MM.1S (cell line): ENCODE data around the gene KCNJ18.
"Not testable (repeated sequence)": the region's sequence is repeated elsewhere in the genome, so short reads cannot be mapped to it uniquely, and the experiment has no call there.

Experiments
- DNase-seq: peaks from one replicate; pipeline ENCODE4 v3.0.0-alpha.2; 2015
- H2AFZ ChIP-seq: fragments of 300-600 bp; sonication (generic); 2 replicates; pipeline ENCODE4 v1.6.0; 2016; ENCODE audit warnings: antibody characterized with exemption, low read length
- H3F3A ChIP-seq: fragments of 300-600 bp; sonication (generic); 2 replicates; pipeline ENCODE4 v1.6.1; 2016; ENCODE audit warnings: mild to moderate bottlenecking, antibody characterized with exemption, low read length, moderate library complexity, mixed read lengths; ENCODE audit not compliant: insufficient read depth
- H3K27ac ChIP-seq: fragments of 300-600 bp; sonication (generic); 2 replicates; pipeline ENCODE4 v1.5.1; 2016; ENCODE audit warnings: mild to moderate bottlenecking, low read length
- H3K27me3 ChIP-seq: fragments of 300-600 bp; sonication (generic); replicated peaks from 2 replicates; pipeline ENCODE4 v1.6.0; 2016; ENCODE audit warnings: low read length; ENCODE audit not compliant: insufficient read depth
- H3K36me3 ChIP-seq: fragments of 300-600 bp; sonication (generic); replicated peaks from 2 replicates; pipeline ENCODE4 v1.6.1; 2016; ENCODE audit warnings: mild to moderate bottlenecking, low read length, mixed read lengths; ENCODE audit not compliant: insufficient read depth
- H3K4me1 ChIP-seq: fragments of 300-600 bp; sonication (generic); 2 replicates; pipeline ENCODE4 v1.6.1; 2016; ENCODE audit warnings: low read length, mixed read lengths
- H3K4me2 ChIP-seq: fragments of 300-600 bp; sonication (generic); 2 replicates; pipeline ENCODE4 v1.6.0; 2016; ENCODE audit warnings: low read depth, low read length
- H3K4me3 ChIP-seq: fragments of 300-600 bp; sonication (generic); 2 replicates; pipeline ENCODE4 v1.5.1; 2016; ENCODE audit warnings: low read length, mixed read lengths
- H3K79me2 ChIP-seq: fragments of 300-600 bp; sonication (generic); 2 replicates; pipeline ENCODE4 v1.6.1; 2016; ENCODE audit warnings: mixed run types, low read length, mixed read lengths
- H3K9ac ChIP-seq: fragments of 300-600 bp; sonication (generic); 2 replicates; pipeline ENCODE4 v1.6.1; 2016; ENCODE audit warnings: low read length, mixed read lengths
- H3K9me2 ChIP-seq: fragments of 300-600 bp; sonication (generic); replicated peaks from 2 replicates; pipeline ENCODE4 v1.6.1; 2016; ENCODE audit warnings: mild to moderate bottlenecking, low read length, mixed read lengths; ENCODE audit not compliant: insufficient read depth
- H3K9me3 ChIP-seq: fragments of 300-600 bp; sonication (generic); replicated peaks from 2 replicates; pipeline ENCODE4 v1.6.1; 2016; ENCODE audit warnings: mild to moderate bottlenecking, low read length, mixed read lengths; ENCODE audit not compliant: insufficient read depth
- H4K20me1 ChIP-seq: fragments of 300-600 bp; sonication (generic); 2 replicates; pipeline ENCODE4 v1.6.1; 2016; ENCODE audit warnings: mild to moderate bottlenecking, low read length, moderate library complexity, mixed read lengths; ENCODE audit not compliant: insufficient read depth
- EZH2 ChIP-seq: fragments of 300-600 bp; sonication (generic); optimal IDR thresholded peaks from 2 replicates; pipeline ENCODE3; 2017; ENCODE audit warnings: low read depth, mild to moderate bottlenecking, antibody characterized with exemption, low read length, mixed read lengths
- EZH2phosphoT487 ChIP-seq: fragments of 300-600 bp; sonication (generic); IDR thresholded peaks from 2 replicates; pipeline ENCODE4 v1.6.1; 2018; ENCODE audit warnings: antibody characterized with exemption, low read length

The KCNJ18 gene

DNA sequence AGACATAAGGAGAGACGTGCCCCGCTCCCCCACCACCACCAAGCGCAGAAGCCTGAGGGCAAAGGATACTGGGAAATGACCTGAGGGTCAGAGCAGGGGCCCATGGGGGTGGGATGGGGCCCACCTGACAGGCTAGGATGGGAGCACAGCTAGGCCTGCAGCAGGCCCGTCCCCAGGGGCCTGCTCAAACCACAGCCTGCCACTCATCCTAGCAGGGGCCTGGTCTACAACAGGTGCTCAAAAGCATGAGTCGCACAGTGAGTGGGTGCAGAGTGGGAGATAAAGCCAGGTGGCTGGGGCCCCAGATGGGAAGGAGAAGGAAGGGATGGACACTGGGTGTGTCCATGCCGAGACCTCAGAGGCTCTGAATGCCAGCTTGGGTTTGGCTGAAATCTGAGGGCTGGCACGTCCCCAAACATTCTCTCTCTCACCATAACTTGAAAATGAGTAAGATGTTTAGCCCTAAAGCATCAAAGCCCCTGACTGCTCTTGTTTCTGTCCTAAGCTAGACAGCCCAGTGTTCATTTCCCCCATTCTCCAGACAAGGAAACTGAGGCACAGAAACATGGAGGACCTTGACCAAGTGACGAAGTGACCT is 46.7 kb downstream of the KCNJ18 start:
- not testable (repeated sequence) for H3K36me3 ChIP-seq, H4K20me1 ChIP-seq, H3K4me2 ChIP-seq, H3K79me2 ChIP-seq, H3K9me3 ChIP-seq, H3K27ac ChIP-seq, H3K27me3 ChIP-seq, H3K9me2 ChIP-seq, H3K9ac ChIP-seq, H3F3A ChIP-seq, H2AFZ ChIP-seq, DNase-seq, H3K4me3 ChIP-seq, H3K4me1 ChIP-seq

DNA sequence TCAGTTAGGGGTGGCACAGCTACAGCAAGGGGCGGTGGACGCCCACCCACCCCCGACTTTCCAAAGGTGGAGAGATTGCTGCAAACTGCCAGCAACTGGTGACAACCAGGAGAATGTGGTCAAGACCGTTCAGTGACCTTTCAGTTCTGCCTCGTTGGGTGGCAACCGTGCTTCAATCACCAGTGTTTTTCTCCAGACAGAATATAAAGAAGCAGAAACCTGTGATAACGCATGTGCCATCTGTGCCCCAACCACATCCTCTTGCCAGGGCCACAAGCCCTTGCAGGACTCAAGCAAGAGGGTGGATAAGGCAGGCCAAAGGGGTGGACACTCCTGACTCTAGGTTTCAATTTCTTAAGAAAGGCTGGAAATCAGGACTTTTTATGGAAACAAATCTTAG is 47.2 kb downstream of the KCNJ18 start:
- DNase-seq, H3K79me2 ChIP-seq, H3K36me3 ChIP-seq, H4K20me1 ChIP-seq, H3K9me3 ChIP-seq, H3K4me1 ChIP-seq, H3K9me2 ChIP-seq, H3K27ac ChIP-seq, H3K27me3 ChIP-seq, H3K9ac ChIP-seq, H3F3A ChIP-seq, H2AFZ ChIP-seq, H3K4me2 ChIP-seq, H3K4me3 ChIP-seq: not testable (repeated sequence)

DNA sequence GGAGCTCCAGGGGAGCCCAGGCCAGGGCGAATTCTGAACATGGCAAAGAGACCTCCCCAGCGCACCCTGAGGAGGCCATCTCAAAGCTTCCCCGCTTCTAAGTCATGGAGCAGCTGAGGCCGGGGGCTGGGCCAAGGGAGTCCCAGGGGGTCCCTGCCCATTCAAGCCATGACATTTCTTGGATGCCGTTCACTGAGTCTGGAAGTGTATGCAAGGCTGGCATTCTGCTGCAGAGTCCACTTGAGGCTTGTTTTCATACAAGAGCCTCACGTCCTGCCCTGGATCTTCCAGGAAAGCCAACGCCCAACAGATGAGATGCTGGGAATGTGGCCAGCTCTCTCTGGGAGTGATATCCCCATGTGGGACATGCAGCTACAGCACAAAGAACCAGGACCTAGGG is 48.5 kb downstream of the KCNJ18 start:
- H3K4me3 ChIP-seq, H3K27me3 ChIP-seq, H3K36me3 ChIP-seq, H3K4me1 ChIP-seq, H3K79me2 ChIP-seq, H3F3A ChIP-seq, H3K9me3 ChIP-seq, DNase-seq, H3K9me2 ChIP-seq, H4K20me1 ChIP-seq, H3K27ac ChIP-seq, H3K4me2 ChIP-seq, H2AFZ ChIP-seq, H3K9ac ChIP-seq: not testable (repeated sequence)

DNA sequence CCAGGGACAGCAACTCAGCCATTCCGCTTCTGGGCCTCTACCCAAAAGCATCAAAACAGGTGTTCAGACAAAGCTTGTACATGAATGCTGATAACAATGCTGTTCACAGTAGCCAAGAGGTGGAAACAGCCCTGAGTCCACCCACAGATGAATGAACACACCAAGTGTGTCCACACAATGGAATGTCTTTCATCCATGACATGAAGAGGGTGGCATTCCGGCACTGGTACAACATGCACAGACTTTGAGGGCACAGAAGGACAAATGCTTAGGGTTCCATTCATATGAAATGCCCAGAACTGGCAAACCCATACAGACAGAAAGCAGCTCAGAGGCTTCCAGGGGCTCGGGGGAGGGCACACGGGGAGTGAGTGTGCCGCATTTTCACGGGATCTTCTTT is 49.2 kb downstream of the KCNJ18 start:
- H3F3A ChIP-seq, H4K20me1 ChIP-seq, H3K4me3 ChIP-seq, H3K4me1 ChIP-seq, H3K9ac ChIP-seq, H3K36me3 ChIP-seq, H3K4me2 ChIP-seq, H3K9me3 ChIP-seq, H3K9me2 ChIP-seq, H2AFZ ChIP-seq, H3K79me2 ChIP-seq, DNase-seq, H3K27ac ChIP-seq, H3K27me3 ChIP-seq: not testable (repeated sequence)

DNA sequence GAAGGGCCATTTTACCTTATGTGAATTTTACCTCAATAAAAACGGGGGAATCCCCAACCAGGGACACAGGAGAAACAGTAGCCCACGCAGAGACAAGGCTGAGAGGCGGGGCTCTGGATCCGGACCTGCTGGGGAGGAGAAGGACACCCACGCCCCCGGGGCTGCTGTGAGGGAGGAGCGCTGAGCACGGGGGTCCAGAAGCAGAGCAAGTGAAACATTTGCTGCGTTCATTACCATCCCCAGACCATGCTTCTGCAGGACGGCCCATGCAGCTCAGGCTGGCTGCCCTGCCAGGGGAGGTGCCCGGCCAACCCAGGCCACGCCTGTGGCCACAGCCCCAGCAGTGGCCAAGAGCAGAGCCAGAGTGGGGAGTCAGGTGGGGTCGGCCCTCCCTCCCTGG is 50.0 kb downstream of the KCNJ18 start:
- no peaks in the 10 kb centered on the region for H3K4me1 ChIP-seq
- H3F3A ChIP-seq: no peaks in the 10 kb centered on the region
- H3K4me3 ChIP-seq: no peak overlapping the region
- no peaks in the 10 kb centered on the region for H3K9me3 ChIP-seq
- no peak for TF ChIP-seq EZH2
- no peak for TF ChIP-seq EZH2phosphoT487
- no peak overlapping the region for H3K9ac ChIP-seq
- H3K27me3 ChIP-seq: no peaks in the 10 kb centered on the region
- H3K79me2 ChIP-seq: no peaks in the 10 kb centered on the region
- no peak overlapping the region for H2AFZ ChIP-seq
- no peaks in the 10 kb centered on the region for H3K36me3 ChIP-seq
- no peak for DNase-seq
- no peak overlapping the region for H3K4me2 ChIP-seq
- H4K20me1 ChIP-seq: no peaks in the 10 kb centered on the region
- H3K27ac ChIP-seq: no peak overlapping the region
- no peaks in the 10 kb centered on the region for H3K9me2 ChIP-seq

DNA sequence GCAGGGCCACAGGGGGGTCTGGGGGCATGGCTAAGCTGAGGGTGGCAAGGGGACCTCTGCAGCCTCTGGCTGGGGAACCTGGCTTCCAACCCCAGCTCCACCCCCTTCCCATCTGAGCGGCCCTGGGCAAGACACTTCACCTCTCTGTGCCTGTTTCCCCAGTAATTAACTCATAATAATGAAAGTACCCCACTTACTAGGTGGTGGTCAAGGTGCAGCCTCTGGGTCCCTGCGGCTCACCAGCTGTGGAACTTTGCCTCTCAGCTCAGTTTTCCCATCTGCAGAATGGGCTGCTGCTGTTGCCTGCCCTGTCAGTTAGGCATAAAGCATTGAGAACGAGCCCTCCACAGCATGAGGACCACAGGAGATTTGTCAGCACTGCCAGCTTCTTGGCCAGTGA is 51.8 kb downstream of the KCNJ18 start:
- H3K27ac ChIP-seq, H3K4me2 ChIP-seq, DNase-seq, H3K4me1 ChIP-seq, H3K9me3 ChIP-seq, H3K27me3 ChIP-seq, H3K36me3 ChIP-seq, H3K9me2 ChIP-seq, H4K20me1 ChIP-seq, H2AFZ ChIP-seq, H3K79me2 ChIP-seq, H3K4me3 ChIP-seq, H3K9ac ChIP-seq, H3F3A ChIP-seq: not testable (repeated sequence)

DNA sequence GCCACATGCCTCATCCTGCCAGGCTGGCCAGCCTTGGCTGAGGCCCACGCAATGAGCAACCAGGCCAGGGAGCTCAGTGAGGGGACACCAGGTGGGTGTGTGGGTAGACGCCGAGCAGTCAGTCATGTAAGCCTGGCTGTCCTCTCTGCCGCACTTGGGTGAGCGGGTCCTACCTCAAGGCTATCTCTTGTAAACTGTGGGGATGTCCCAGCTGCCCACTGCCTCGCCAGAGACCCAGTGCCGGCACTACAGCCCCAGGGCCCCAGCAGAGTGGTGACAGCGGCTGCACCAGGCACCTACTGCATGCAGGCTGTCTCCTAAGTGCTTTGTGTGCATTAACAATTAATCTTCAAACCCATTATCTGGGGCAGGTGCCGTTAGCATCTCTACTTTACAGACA is 52.3 kb downstream of the KCNJ18 start:
- H3K4me3 ChIP-seq, H4K20me1 ChIP-seq, DNase-seq, H3K9ac ChIP-seq, H3K9me3 ChIP-seq, H3K27ac ChIP-seq, H3K9me2 ChIP-seq, H3K27me3 ChIP-seq, H3K79me2 ChIP-seq, H3K4me2 ChIP-seq, H3K4me1 ChIP-seq, H3F3A ChIP-seq, H2AFZ ChIP-seq, H3K36me3 ChIP-seq: not testable (repeated sequence)

DNA sequence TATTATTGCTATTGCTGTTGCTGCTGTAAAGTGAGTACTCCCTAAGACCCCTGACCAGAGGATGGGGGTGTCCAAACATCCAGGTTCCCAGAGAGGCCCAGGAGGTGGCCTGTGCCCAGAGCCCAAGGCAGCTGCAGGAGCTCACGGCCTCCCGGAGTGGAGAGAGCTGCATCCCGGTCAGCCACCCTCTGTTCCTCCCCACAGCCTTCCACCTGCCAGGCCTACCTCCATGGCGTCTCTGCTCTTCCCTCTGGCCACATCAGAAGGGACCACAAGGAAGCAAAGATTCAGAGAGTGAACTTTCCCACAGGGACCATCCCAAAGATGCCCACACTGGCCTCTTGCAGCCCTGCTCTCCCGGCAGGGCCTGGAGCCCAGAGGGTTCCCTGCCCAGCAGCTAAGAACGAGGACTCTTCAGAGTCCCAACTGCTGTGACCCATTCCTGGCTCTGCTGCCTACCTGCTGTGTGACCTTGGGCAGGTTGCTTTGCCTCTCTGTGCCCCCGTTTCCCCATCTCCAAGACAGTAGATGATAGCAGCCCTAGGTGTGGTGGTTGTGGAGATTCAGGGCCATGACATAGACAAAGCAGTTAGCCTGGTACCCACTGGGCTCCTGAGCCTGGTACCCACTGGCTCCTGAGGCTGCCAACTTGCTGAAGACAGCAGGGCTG is 53.2 kb downstream of the KCNJ18 start:
- H3K27me3 ChIP-seq, H3K4me2 ChIP-seq, H3K79me2 ChIP-seq, H3F3A ChIP-seq, H3K36me3 ChIP-seq, H3K9me3 ChIP-seq, H3K9ac ChIP-seq, H3K9me2 ChIP-seq, H3K4me1 ChIP-seq, H3K27ac ChIP-seq, DNase-seq, H2AFZ ChIP-seq, H4K20me1 ChIP-seq, H3K4me3 ChIP-seq: not testable (repeated sequence)
